NOMO-1 treated with dmso at 0.1 percent for 144 hours (cell line): ENCODE results near the gene PEX11A.

Source experiments
- DNase-seq: peaks from one replicate; lab custom pipeline; 2025; ENCODE audit not compliant: unreplicated experiment; lab: John Stamatoyannopoulos, UW

PEX11A gene

GRCh38 chr15:89656116-89656815 is 34.3 kb downstream of the PEX11A start:
- DNase-seq = no peak

DNA sequence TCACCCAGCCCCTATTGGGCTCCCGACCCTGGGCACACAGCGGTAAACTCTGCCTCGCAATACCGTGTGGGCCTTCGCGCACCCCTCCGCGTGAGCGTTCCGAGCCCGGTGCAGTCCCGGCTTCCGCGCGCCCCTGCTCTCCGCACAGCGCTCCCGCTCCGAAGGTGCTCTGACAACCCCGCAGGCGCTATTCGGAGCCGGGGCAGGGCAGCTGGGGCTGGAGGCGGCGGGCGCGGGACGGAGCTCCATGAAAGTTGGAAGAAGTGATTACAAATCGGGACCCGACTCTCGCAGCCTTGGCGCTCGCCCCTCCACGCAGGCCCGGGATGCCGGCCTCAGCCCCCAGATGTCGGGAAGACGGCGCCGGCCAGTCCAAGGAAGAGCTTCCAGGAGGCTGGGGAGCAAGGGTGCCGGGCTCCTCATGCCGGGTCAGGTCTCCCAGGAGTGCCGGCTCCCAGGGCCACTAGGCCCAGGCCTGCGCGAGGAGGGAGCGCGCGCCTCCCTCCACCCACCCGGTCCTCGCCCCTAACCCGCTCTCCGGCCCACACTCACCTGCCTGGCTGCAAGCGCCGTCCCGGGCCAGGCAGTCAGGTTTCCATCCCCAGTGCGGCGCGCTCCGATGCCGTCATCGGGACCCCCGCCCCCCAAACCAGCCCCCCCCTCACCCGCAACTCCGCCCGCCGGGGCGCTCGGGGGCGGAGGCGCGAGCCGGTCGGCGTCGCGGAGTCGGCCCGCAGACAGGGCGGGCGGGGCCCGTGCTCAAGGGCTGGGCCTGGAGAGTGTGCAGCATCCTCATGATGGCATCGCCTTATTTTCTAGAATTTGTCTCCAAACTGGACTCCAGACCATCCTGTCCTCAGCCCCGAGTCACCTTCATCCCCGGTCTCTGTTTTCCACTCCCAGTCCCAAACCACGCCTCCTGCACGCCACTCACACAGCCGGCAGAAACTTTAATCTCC is 35.4 kb downstream of the PEX11A start, which contains the start of gene KIF7:
KIF7 (minus strand) TSS at position 621 of the 959 bp plus-strand sequence. CDS start 2,537 bp downstream, outside the sequence.
- no peak for DNase-seq

DNA sequence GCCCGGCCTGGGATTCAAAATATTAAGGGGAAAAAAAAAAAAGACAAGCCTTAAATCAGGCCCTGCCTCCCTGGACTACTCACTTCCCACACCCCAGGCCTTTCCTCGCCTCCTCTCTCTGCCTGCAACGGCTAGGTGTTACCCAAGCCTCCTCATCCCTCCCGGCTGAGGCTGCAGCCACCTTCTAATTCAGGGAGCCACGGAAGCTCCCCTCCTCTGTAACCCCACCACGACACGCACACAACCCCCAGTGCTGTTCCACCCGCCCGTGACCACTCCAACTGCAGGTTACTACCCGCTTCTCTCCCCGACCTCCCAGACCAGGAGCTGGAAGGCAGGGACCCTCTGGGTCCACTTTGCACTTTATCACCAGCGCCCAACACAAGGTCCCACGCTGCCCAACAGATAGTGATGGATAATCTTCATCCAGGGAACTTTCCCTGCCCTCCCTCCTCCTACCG is 36.2 kb downstream of the PEX11A start:
- no peak for DNase-seq

- no peak for DNase-seq
These were observed 37.0 kb downstream of the PEX11A start for GRCh38 chr15:89653578-89653977.

- no peak for DNase-seq
These were observed 37.9 kb downstream of the PEX11A start for GRCh38 chr15:89652666-89653065.

- no peak for DNase-seq
These were observed 38.4 kb downstream of the PEX11A start for GRCh38 chr15:89652131-89652530.

DNA sequence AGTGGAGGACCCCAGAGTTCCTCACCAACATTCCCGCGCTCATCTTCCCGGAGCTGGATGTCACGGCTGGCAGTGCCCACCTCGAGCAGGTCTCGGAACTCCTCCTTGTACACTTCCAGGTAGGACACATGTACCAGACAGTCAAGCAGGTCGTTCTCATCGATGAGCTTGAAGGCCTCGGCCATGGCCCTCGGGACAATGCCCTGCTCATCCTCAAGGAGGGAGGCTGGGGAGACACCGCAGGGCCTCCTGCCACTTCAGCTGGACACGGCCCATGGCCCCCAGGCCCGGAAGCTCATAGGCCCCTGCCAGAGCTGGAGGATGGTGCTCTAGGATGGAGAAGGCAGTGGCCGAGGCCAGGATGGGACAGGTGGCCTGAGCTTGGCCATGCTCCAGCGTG is 40.8 kb downstream of the PEX11A start:
- no peak for DNase-seq

DNA sequence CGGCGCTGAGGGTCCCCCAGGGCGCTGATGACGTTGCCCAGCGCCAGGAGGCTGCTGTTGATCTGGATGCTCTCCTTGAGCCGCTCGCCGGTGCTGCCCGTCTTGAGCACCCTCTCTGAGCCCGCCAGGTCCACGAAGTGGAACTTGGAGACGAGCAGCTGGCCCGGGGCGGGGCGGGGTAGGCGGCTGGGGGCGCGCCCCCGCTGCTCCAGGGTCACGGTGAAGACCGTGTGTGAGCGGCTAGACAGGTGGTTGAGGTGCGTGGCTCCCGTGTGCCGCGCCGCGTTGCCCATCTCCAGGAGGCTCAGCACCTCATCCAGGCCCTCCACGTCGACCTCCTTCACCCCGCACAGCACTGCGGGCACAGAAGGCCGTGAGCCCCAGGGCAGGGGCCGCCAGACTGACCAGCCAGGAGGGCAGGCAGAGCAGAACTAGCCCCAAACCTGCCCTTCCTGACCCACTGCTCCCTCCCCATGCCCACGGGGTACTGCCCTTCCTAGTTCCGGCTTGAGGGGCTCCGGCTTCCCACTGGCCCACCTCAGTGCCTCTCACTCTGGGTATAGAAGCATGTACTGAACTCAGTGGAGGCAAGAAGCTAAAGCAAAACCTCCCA is 41.4 kb downstream of the PEX11A start:
- DNase-seq = no peak

DNA sequence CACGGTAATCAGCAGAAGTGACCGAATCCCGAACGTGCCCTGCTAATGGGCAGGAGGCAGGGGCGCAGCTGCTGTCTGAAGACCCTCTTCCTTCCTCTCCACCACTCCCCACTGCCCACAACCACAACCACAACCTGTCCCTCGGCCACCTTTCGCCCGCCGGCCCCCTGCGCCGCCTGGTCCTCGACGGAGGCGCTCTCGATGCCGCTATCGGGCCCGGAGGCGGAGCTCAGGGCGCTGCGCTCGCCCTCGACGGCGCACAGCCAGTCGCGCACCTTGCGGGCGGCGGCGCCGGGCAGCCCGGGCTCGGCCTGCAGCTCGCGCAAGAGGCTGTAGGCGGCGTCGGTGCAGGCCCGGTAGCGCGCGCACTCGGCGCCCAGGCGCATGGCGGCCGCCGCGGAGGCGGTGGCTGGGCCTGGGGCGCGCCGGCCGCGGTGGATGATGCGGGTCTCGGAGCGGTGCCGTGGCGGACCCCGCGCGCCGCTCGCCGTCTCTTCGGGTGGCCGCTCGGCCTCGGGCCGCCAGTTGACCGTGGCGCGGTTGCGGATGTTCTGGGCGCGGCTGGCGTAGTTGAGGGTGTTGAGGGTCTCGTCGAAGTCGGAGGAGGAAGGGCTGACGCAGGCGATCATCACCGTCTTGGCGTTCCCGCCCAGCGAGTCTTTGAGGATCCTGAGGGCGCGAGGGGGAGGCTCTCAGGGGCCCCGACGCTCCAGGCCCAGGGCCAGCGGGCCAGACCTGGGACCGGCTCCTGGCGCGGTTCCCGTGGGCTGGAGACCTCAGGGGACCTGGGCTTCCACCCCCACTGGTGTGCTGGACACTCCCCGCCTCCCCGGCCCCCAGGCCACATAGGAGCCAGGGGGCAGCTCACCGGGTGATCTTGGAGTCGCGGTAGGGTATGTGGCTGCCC is 42.2 kb downstream of the PEX11A start:
- DNase-seq = no peak

- no peak for DNase-seq
These were observed 43.2 kb downstream of the PEX11A start for GRCh38 chr15:89647191-89647851.

GRCh38 chr15:89646416-89647141 is 44.0 kb downstream of the PEX11A start:
- no peak for DNase-seq

DNA sequence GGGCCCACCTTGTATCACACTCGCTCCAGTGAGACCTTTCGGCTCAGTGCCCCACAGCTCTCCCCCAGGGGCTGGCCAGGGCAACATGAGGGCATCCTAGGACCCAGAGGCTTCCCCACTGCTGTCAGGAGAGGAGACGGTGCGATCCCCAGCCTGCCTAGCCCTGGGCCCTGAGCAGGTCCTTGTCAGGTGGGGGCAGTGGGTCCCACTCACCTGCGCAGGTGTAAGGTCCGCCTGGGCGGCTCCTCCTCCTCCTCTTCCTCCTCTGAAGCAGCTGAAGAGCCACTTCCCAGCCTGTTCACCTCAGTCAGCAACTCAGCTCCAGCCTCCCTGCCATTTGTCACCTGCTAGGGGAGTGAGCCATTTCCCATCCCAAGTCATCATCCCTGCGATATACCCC is 44.9 kb downstream of the PEX11A start:
- no peak for DNase-seq

DNA sequence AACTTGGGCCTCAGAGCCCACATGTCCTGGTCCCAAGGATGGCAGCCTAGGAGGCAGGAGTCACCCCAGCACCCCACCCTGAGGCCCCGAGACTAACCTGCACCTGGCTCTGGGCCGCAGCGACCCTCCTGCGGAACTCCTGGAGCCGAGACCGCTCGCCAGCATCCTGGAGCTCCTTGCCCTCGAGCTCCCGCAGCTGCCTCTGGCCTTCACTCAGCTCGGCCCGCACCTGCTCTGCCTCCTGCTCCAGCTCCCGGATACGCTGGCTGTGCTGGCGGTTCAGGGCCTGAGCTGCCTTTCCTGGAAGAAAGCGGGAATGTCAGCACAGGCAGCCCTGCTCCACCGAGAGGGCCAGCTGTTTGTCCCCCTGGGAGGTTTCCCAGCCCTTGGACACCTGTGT is 48.4 kb downstream of the PEX11A start:
- no peak for DNase-seq

GRCh38 chr15:89641053-89641452 is 49.5 kb downstream of the PEX11A start:
- DNase-seq = no peak

DNA sequence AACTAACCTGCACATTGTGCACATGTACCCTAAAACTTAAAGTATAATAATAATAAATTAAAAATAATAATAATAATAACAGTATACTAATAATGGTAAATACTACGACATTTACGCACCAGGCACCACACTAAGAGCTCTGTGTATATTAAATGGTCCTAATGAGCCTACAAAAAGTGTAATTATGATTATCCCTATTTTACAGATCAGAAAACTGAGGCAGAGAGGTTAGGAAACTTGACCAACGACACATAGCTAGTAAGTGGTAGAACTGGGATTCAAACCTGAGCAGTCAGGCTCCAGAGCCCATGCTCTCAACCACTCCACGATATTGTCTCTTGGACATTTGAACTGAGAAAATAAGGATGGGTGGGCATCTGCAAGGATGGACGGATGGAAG is 50.3 kb downstream of the PEX11A start:
- DNase-seq = no peak

DNA sequence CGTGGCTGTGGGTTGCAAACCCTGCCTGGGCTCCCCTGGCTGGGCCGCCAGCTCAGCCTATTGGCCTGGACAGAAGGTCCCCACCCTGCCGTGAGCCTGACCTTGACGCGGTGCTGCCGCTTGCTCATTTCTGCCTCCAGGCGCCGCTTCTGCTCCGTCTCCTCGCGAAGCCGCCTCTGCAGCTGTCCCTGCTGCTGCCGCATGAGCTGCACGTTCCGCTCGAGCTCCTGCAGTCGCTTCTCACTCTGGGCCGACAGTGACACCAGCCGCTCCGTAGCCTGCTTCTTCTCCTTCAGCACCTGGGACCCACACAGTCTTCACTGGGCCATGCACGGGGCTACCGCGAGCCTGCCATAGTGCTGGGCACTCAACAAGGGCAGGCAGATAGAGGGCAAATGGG is 57.0 kb downstream of the PEX11A start:
- DNase-seq = no peak

DNA sequence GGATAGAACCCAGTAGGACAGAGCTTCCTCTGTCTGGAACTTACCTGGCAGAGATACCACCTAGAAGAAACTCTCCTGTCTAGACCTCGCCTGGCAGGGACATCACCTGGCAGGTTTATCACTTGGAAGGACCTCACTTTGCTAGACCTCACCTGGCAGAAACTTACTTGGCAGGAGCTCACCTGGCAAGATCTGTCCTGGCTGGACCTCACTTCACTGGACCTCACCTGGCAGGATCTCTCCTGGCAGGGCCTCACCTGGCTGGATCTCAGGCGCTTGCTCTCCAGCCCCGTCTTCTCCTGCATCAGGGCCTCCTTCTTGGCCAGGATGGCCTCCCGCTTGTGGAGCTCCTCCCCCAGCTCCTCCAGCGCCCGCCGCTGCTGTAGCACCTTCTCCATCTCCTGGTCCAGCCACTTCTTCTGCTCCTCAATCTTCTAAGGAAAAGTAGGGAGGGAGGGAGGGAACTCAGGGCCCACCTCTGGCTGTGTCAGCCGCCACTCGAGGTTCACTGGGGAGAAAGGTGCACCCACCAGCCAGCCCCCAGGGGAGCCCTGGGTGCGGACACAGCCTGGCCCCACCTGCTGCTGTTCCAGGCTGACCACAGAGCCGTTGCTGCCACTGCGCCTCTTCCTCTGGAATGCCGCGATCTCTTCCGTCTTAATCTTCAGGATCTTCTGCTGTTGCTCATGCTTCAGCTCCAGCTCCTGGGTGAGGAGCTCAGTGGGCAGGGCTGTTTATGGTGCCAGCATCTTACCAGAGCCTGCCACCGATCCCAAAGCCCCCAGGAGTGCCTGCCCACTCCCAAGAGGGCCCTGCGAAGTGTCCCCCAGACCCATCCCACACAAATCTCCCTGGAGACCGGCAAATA is 57.8 kb downstream of the PEX11A start:
- no peak for DNase-seq

DNA sequence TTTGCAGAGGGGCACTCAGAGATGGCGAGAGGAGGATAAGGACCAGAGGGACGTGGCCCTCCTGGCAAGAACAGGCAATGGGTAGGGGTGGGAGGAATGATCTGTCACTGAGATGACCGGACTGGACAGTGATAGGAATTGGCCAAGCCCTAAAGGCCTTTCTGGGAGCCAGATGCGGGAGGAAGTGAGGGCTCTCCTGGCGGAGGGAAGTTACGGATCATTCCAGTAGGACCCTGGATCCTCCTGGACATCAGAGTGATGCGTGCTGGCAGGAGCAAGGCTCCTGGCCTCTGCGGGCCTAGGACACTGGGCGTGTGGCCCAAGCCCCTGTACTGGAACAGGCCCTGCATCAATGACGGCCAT is 58.7 kb downstream of the PEX11A start:
- DNase-seq = no peak
